Measurements from ENCODE around the gene ZNF410. TPM values are rescaled to one million over a fixed set of nuclear protein-coding genes. Genes with fewer than 3 reads are reported as not detected.
"Not testable (repeated sequence)": the region's sequence is repeated elsewhere in the genome, so short reads cannot be mapped to it uniquely, and the experiment has no call there.

Gene ZNF410
- total and polyA plus RNA-seq, 8 donors: 13.3 to 24.2 (median 15.9) TPM

DNA sequence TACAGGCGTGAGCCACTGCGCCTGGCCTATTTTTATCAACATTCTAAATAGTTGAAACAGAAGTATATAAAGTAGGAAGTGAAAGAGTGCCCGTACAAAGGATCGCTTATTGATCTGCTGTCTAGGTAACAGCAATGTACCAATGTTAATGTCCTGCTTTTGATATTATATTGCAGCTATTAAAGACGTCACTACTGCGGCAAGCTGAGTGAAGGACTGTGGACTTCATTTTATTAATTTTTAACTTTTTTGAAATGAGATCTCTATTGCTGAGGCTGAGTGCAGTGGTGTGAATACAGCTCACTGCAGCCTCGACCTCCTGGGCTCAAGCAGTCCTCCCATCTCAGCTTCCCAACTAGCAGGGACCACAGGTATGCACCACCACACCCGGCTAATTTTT, 24.2 kb upstream of the ZNF410 start:
- no peak for DNase-seq
- TF ChIP-seq, protein P1, sequence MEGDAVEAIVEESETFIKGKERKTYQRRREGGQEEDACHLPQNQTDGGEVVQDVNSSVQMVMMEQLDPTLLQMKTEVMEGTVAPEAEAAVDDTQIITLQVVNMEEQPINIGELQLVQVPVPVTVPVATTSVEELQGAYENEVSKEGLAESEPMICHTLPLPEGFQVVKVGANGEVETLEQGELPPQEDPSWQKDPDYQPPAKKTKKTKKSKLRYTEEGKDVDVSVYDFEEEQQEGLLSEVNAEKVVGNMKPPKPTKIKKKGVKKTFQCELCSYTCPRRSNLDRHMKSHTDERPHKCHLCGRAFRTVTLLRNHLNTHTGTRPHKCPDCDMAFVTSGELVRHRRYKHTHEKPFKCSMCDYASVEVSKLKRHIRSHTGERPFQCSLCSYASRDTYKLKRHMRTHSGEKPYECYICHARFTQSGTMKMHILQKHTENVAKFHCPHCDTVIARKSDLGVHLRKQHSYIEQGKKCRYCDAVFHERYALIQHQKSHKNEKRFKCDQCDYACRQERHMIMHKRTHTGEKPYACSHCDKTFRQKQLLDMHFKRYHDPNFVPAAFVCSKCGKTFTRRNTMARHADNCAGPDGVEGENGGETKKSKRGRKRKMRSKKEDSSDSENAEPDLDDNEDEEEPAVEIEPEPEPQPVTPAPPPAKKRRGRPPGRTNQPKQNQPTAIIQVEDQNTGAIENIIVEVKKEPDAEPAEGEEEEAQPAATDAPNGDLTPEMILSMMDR (IDR thresholded peaks at IDR 0.05): no peak
- H3K4me1 ChIP-seq: no peaks in the 10 kb centered on the region
- peaks cover 0 to 3% (median 0%) of the 10 kb centered on the region in 3 donors for H3K36me3 ChIP-seq
- no peak for FAIRE-seq
- no peaks in the 10 kb centered on the region for H3K9me3 ChIP-seq
- intact Hi-C loops (cut with DNase I): no loop called here
- ATAC-seq: no peak
- no peak overlapping the region for H3K27ac ChIP-seq
- no peak overlapping the region for H3K4me3 ChIP-seq
- H3K27me3 ChIP-seq: no peaks in the 10 kb centered on the region
- WGBS, 2 donors: 89 to 91% methylated on average over 8 of the region's 8 CpGs

- FAIRE-seq (no peak), DNase-seq (no peak), ATAC-seq (no peak)
- TF ChIP-seq, protein P1 (IDR thresholded peaks at IDR 0.05): no peak
- no peak overlapping the region for H3K27ac ChIP-seq
- no peak overlapping the region for H3K4me3 ChIP-seq
- whole genome bisulfite sequencing, 2 donors: 96 to 100% methylated on average over 2 of the region's 2 CpGs
- H3K4me1 ChIP-seq: no peaks in the 10 kb centered on the region
- intact Hi-C loops (cut with DNase I): no loop called here
- peaks cover 0 to 4% (median 3%) of the 10 kb centered on the region in 3 donors for H3K36me3 ChIP-seq
- no peaks in the 10 kb centered on the region for H3K27me3 ChIP-seq
- no peaks in the 10 kb centered on the region for H3K9me3 ChIP-seq
Observed at GRCh38 chr14:73863209-73863608, 23.4 kb upstream of the ZNF410 start.

- FAIRE-seq: no peak
- no peak for DNase-seq
- WGBS, 2 donors: 89 to 90% methylated on average over 8 of the region's 8 CpGs
- ATAC-seq: no peak
- H3K27me3 ChIP-seq: no peaks in the 10 kb centered on the region
- no peak overlapping the region for H3K27ac ChIP-seq
- no peaks in the 10 kb centered on the region for H3K9me3 ChIP-seq
- no peaks in the 10 kb centered on the region for H3K4me1 ChIP-seq
- TF ChIP-seq, protein P1 (IDR thresholded peaks at IDR 0.05): no peak
- H3K4me3 ChIP-seq: no peak overlapping the region
- peaks cover 0 to 5% (median 3%) of the 10 kb centered on the region in 3 donors for H3K36me3 ChIP-seq
- intact Hi-C loops (cut with DNase I): no loop called here
Observed at GRCh38 chr14:73865534-73866113, 21.0 kb upstream of the ZNF410 start.

- ATAC-seq; DNase-seq; H3K9me3 ChIP-seq; H3K27ac ChIP-seq; intact Hi-C loops (cut with DNase I); H3K4me1 ChIP-seq; H3K27me3 ChIP-seq; H3K36me3 ChIP-seq; FAIRE-seq; H3K4me3 ChIP-seq: not testable (repeated sequence)
- WGBS, 2 donors: 96% methylated on average over 11 of the region's 11 CpGs
Observed at GRCh38 chr14:73869754-73870153, 16.9 kb upstream of the ZNF410 start.

- no peaks in the 10 kb centered on the region for H3K9me3 ChIP-seq
- intact Hi-C loops (cut with DNase I): no loop called here
- H3K4me3 ChIP-seq: no peak overlapping the region
- no peaks in the 10 kb centered on the region for H3K27me3 ChIP-seq
- no peak for DNase-seq
- no peak for ATAC-seq
- WGBS, 2 donors: 98% methylated on average over 2 of the region's 2 CpGs
- no peak overlapping the region for H3K27ac ChIP-seq
- FAIRE-seq: no peak
- TF ChIP-seq, protein P1 (IDR thresholded peaks at IDR 0.05): no peak
- H3K36me3 ChIP-seq: peaks cover 0 to 5% (median 0%) of the 10 kb centered on the region in 3 donors
- no peaks in the 10 kb centered on the region for H3K4me1 ChIP-seq
Observed at GRCh38 chr14:73870525-73871235, 16.0 kb upstream of the ZNF410 start.

Measured in pancreas (tissue), 10 donors.